Rectal smooth muscle tissue (tissue), 1 donor: Measurements from ENCODE around the gene KLF3.
"Not testable (repeated sequence)": the region's sequence is repeated elsewhere in the genome, so short reads cannot be mapped to it uniquely, and the experiment has no call there.

Experiments used
- H3K27ac ChIP-seq: one replicate; pipeline ENCODE4 v1.7.0; 2013; ENCODE audit warnings: low read depth, low read length, inconsistent platforms
- H3K27me3 ChIP-seq: one replicate; pipeline ENCODE4 v1.7.0; 2013; ENCODE audit warnings: low read length; ENCODE audit not compliant: control insufficient read depth, insufficient read depth
- H3K36me3 ChIP-seq: one replicate; pipeline ENCODE4 v1.7.0; 2013; ENCODE audit warnings: low read length; ENCODE audit not compliant: control insufficient read depth, insufficient read depth
- H3K4me1 ChIP-seq: one replicate; pipeline ENCODE4 v1.7.0; 2013; ENCODE audit warnings: low read length; ENCODE audit not compliant: control insufficient read depth, insufficient read depth
- H3K4me3 ChIP-seq: one replicate; pipeline ENCODE4 v1.7.0; 2013; ENCODE audit warnings: low read length
- H3K9ac ChIP-seq: one replicate; pipeline ENCODE4 v1.7.0; 2013; ENCODE audit warnings: low read length

Gene KLF3

DNA sequence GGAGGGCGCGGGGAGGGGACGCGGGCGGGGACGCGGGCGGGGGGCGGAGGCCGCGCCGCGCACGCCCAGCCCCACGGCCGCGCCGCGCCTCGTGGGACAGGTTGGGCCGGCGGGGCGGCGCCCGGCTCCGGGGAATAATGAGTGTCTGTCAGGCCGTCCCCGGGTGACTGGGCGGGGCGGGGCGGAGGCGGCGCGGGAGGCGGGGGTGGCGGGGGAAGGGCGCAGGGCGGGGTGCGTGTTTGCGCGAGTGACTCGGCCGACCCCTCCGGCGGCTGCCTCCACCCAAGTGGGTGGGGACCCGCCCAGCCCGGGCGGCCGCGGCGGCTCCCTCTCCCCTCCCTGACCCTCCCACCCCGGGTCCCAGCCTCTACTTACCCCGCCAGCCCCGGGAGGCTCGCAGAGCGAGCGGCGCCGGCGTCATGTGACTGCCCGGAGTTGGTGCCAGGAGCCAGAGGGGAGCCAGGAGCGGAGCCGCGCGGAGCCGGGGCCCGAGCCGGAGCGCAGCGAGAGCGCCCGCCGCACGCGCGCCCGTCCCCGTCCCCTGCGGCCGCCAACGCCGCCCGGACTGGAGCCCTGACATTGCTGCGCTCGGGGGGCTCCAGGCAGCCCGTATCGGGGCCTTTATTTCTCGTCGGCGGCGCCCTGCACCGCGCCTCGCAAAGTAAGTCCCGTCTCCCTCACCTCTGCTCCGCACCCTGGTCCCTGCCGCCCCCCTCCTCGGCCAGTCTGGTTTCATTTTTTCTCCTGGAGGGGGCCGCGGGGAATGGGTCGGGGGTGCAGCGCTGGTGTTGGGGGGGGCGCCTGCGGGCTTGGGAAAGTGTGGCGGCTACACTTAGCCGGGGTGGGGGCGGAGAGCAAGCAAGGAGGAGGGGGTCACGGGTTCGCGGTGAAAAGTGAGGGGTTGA is at the start of gene KLF3:
Gene KLF3, plus strand, starts transcription at position 399 of the 905 bp plus-strand sequence. CDS start 16,427 bp downstream, outside the sequence.
- Histone ChIP-seq H3K9ac (peak within 1 kb of the TSS; percentile 73), H3K36me3 (no peaks in the 10 kb centered on the region), H3K27me3 (no peaks in the 10 kb centered on the region), H3K27ac (peak within 1 kb of the TSS; percentile 97), H3K4me3 (peak within 1 kb of the TSS; percentile 80), H3K4me1 (peaks cover 23% of the 10 kb centered on the region)

DNA sequence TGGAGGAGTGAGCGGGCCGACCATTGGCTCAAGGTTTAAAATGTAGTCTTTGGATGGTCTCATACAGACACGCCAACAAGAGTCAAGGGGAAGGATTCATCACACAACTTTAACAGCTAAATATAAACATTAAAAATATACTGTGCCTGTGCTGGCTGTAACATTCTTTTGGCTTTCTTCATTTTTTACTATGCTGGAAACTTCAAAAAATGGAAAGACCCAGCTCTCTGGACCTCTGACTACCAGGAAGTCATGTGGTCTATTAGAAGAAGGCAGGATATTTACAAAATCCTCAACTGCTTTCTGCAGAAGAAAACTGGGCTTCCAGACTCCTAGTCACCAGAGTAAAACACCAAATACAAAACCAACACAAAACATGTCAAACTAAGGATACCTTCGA is 49.8 kb upstream of the KLF3 start:
- no peak overlapping the region for H3K27ac ChIP-seq
- H3K9ac ChIP-seq = no peak overlapping the region
- no peaks in the 10 kb centered on the region for H3K4me1 ChIP-seq
- H3K4me3 ChIP-seq = no peak overlapping the region
- no peaks in the 10 kb centered on the region for H3K27me3 ChIP-seq
- H3K36me3 ChIP-seq = no peaks in the 10 kb centered on the region

DNA sequence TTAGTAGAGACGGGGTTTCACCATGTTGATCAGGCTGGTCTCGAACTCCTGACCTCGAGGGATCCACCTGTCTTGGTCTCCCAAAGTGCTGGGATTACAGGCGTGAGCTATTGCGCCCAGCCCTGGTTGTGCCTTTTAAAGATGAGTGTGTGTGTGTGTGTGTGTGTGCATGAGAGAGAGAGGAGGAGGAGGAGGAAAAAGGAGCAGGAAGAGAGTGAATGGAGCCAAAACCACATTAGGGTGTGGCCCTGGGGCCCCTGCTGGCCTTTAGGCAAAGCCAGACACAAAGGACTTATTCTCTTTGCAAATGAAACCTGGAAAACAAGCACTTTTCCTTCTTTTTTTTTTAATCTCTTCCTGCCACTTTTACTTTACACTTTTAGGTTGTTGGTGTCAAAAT is 48.2 kb upstream of the KLF3 start:
- H3K36me3 ChIP-seq = no peaks in the 10 kb centered on the region
- H3K4me3 ChIP-seq = no peak overlapping the region
- no peak overlapping the region for H3K9ac ChIP-seq
- H3K27ac ChIP-seq = no peak overlapping the region
- H3K27me3 ChIP-seq = no peaks in the 10 kb centered on the region
- H3K4me1 ChIP-seq = no peaks in the 10 kb centered on the region

DNA sequence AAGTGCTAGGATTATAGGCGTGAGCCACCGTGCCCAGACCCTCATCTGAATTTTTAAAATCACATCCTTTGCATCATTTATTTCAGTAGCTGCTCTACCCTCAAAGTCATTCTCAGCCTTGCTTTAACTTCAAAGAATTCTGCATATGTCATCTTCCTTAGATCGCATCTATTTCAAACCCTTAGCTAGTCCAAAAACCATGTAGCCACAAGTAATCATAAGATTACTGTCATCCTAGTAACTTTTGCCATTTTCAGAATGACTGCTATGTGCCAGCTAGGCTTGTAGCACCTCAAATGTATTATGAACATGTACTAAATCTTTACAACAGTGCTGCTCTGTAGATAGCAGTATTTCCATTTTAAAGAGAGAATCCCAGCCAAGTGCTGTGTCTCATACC is 45.5 kb upstream of the KLF3 start:
- H3K27me3 ChIP-seq = no peaks in the 10 kb centered on the region
- H3K4me3 ChIP-seq = no peak overlapping the region
- no peak overlapping the region for H3K9ac ChIP-seq
- H3K4me1 ChIP-seq = no peaks in the 10 kb centered on the region
- no peaks in the 10 kb centered on the region for H3K36me3 ChIP-seq
- no peak overlapping the region for H3K27ac ChIP-seq

DNA sequence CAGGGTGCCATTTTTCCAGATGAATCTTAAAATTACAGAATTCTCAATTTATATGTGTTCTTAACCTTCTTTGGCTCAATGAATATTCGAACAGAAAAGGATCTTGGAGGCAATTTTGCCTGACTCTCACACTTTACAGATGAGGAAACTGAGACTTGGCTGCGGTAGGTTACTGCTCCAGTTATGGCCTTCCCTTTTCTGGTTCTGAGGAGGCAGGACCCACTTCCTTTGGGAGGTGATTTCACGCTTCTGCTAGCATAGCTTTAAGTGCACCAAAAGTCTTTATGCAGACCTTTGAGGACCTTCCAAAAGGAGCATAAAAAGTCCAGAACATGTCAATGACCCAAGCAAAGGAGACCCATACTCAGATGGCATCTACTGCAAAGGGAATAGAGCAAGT is 44.7 kb upstream of the KLF3 start:
- Histone ChIP-seq H3K27ac (no peak overlapping the region), H3K9ac (no peak overlapping the region), H3K27me3 (no peaks in the 10 kb centered on the region), H3K36me3 (no peaks in the 10 kb centered on the region), H3K4me3 (no peak overlapping the region), H3K4me1 (no peaks in the 10 kb centered on the region)

DNA sequence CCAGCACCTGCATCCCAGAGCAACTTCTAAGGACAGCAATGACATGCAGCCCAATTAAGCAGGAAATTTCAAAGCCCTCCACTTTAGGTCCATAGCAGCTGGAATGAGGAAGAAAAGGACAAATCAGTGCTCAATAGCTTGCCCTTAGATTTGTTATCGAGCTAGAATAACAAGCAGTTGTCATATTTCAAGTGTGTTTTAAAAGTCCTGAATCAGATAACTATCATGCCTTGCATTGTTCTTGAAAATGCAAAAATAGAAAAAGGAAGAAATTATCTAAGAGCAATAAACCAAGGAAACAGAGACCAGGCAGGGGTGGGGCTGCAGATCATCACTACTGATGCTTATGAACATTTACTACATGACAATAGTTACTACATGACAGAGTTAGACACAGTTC is 43.9 kb upstream of the KLF3 start:
- Histone ChIP-seq H3K36me3 (no peaks in the 10 kb centered on the region), H3K4me1 (no peaks in the 10 kb centered on the region), H3K27me3 (no peaks in the 10 kb centered on the region), H3K9ac (no peak overlapping the region), H3K4me3 (no peak overlapping the region), H3K27ac (no peak overlapping the region)

DNA sequence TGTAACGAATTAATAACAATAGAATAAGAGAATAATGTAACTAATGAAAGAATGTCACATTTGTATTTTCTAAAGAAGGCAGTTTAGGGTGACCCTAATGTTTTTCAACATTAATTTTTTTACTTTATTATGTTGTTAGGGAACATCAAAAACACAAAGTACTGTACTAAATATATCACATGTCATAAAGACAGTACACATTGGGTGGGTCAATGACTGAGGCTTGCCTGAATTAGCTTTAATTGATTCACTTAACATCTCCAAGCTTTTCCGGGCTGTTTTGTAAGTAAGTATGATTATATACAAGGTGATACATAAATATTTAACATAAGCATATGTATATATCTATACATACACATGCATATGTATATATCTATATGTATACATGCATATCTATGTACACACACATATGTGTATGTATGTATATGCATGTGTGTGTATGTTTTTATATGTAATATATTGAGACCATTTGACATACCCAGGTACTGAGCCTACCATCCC is 43.4 kb upstream of the KLF3 start:
- Histone ChIP-seq H3K4me1 (peaks cover 2% of the 10 kb centered on the region), H3K4me3 (no peak overlapping the region), H3K36me3 (no peaks in the 10 kb centered on the region), H3K27ac (no peak overlapping the region), H3K27me3 (no peaks in the 10 kb centered on the region), H3K9ac (no peak overlapping the region)

DNA sequence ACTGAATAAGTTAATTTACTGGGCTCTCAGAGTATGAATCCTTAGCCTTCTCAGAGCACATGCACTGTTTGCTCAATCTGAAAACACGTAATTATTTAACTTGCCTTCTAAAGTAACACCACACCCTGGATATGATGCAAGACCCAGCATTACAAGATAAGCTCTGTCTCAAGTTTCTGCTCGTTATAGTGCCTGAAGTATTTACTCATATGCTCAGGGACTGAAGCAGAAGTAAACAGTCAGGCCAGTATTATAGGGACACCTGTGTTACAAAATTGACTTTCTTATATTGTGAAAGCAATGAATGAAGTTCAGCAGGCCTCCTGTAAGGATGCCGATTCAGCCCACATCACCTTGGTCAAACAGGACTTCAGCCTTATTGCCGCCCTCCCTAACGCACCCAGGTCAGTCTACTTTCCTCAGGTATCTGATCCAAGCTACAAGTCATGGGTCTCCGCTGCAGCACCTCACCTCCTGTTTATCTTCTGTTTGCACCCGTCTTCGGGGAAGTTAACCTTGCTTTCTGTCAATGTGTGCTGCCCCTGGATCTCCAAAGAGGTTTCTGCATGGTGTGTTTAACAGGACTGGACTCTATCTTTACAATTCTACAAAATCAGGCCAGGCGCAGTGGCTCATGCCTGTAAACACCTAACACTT is 42.8 kb upstream of the KLF3 start:
- H3K4me3 ChIP-seq = no peak overlapping the region
- H3K27ac ChIP-seq = no peak overlapping the region
- H3K9ac ChIP-seq = no peak overlapping the region

DNA sequence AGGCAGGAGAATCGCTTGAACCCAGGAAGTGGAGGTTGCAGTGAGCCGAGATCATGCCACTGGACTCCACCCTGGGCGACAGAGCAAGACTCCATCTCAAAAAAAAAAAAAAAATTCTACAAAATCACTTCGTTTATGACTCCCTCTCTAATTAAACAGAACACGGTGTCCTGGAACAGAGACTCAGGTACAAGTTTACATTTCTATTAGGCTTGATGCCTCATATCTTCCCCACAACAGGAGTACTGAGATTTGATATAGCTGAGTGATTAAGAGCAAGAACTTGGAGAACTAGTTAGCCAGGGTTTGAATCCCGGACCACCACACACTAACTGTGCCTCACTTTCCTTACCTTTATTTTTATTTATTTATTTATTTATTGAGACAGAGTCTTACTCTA is 42.2 kb upstream of the KLF3 start:
- Histone ChIP-seq H3K4me3 (no peak overlapping the region), H3K27ac (no peak overlapping the region), H3K9ac (no peak overlapping the region), H3K4me1 (peaks cover 8% of the 10 kb centered on the region), H3K36me3 (no peaks in the 10 kb centered on the region), H3K27me3 (no peaks in the 10 kb centered on the region)

More for the DNA sequence above, 42.8 kb upstream of the KLF3 start:
- Histone ChIP-seq H3K27me3 (no peaks in the 10 kb centered on the region), H3K36me3 (no peaks in the 10 kb centered on the region), H3K4me1 (peaks cover 8% of the 10 kb centered on the region)

DNA sequence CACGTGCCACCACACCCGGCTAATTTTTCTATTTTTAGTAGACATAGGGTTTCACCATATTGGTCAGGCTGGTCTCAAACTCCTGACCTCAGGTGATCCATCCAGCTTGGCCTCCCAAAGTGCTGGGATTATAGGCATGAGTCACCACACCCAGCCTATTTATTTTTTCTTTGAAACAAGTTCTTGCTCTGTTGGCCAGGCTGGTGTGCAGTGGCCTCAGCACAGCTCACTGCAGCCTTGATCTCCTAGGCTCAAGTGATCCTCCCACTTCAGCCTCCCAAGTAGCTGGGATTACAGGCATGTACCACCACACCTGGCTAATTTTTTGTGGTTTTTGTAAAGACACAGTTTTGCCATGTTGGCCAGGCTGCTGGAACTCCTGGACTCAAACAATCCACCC is 41.7 kb upstream of the KLF3 start:
- not testable (repeated sequence) for H3K4me1 ChIP-seq, H3K27me3 ChIP-seq, H3K4me3 ChIP-seq, H3K27ac ChIP-seq, H3K9ac ChIP-seq, H3K36me3 ChIP-seq

DNA sequence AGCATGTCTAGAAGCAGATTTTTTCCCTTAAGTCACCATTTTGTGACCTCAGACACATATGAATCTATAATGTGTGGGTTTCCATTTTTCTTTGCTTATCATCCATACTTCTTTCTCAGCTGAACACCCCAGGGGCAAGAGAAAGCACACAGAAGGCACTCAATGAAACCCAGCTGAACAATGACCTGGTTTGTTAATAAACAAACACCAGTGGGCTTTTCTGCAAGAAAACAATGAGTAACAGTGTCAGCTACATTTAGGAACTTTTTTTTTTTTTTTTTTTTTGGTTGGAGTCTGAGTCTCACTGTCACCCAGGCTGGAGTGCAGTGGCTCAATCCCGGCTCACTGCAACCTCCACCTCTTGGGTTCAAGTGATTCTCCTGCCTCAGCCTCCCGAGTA is 40.7 kb upstream of the KLF3 start:
- H3K4me3 ChIP-seq = no peak overlapping the region
- H3K27me3 ChIP-seq = no peaks in the 10 kb centered on the region
- H3K4me1 ChIP-seq = peaks cover 8% of the 10 kb centered on the region
- H3K36me3 ChIP-seq = no peaks in the 10 kb centered on the region
- no peak overlapping the region for H3K27ac ChIP-seq
- H3K9ac ChIP-seq = no peak overlapping the region

DNA sequence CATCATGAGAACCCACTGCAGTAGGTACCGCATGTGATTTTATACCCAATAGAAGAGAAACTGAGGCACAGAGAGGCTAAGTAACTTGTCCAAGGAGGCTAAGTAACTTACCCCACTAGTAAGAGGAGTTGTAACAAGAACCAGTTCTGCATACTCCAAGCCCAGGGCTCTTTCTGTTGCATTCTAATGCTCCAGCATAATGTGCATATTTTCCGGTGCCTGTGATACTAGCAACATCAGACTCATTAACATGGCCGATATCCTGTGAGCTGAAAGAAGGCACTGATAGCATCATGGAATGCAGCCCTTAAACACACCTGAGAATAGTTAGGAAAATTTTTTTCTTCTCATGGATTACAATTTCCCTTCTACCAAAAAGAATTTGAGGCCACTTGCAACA is 39.7 kb upstream of the KLF3 start:
- Histone ChIP-seq H3K4me3 (no peak overlapping the region), H3K36me3 (no peaks in the 10 kb centered on the region), H3K9ac (no peak overlapping the region), H3K27me3 (no peaks in the 10 kb centered on the region), H3K27ac (no peak overlapping the region), H3K4me1 (peaks cover 8% of the 10 kb centered on the region)
